Activated CD4-positive, alpha-beta T cell treated with anti-CD3 and anti-CD28 coated beads for 36 hours (primary cell): Measurements from ENCODE around the gene TRIM17. TPM values are rescaled to one million over a fixed set of nuclear protein-coding genes. Genes with fewer than 3 reads are reported as not detected.
"Not testable (repeated sequence)": the region's sequence is repeated elsewhere in the genome, so short reads cannot be mapped to it uniquely, and the experiment has no call there.

Experiments
- ATAC-seq: fragments of 200-7000 bp; cut with Tn5 transposase; one replicate; pipeline ENCODE4 v1.10.0; 2021; ENCODE audit warnings: mild to moderate bottlenecking, moderate library complexity
- CTCF ChIA-PET: fragments of 350-600 bp; sonication (Branson Sonifier 250); formaldehyde crosslinking; loops from one replicate; lab custom pipeline; 2021; ENCODE audit warnings: antibody characterized with exemption; lab: Charles Lee
- POLR2A ChIA-PET: fragments of 350-600 bp; sonication (Branson Sonifier 250); formaldehyde crosslinking; loops from one replicate; lab custom pipeline; 2021; ENCODE audit warnings: antibody characterized with exemption, inconsistent platforms; lab: Charles Lee
- DNase-seq: peaks from one replicate; pipeline ENCODE4 v3.0.0-alpha.2; 2020
- H3K27ac Mint-ChIP-seq: one replicate; pipeline ENCODE4 v1.8.0; 2021; ENCODE audit warnings: mixed read lengths
- H3K27me3 Mint-ChIP-seq: one replicate; pipeline ENCODE4 v1.8.0; 2021; ENCODE audit warnings: mixed read lengths
- H3K36me3 Mint-ChIP-seq: one replicate; pipeline ENCODE4 v1.8.0; 2021; ENCODE audit warnings: low read depth, mixed read lengths
- H3K4me1 Mint-ChIP-seq: one replicate; pipeline ENCODE4 v1.8.0; 2021; ENCODE audit warnings: mixed read lengths
- H3K4me3 Mint-ChIP-seq: one replicate; pipeline ENCODE4 v1.8.0; 2021; ENCODE audit warnings: mild to moderate bottlenecking, moderate library complexity, mixed read lengths
- H3K9me3 Mint-ChIP-seq: one replicate; pipeline ENCODE4 v1.8.0; 2021; ENCODE audit warnings: low read depth, mixed read lengths
- intact Hi-C, 2 experiments: fragments of 100-400 bp; cut with DNase I in 1 of 2; cut with micrococcal nuclease in 1 of 2; formaldehyde crosslinking; loops; one replicate each; pipeline versions ENCODE4 v1.14.2 to v1.15.1; 2022 to 2024; cut with DNase I, micrococcal nuclease
- total RNA-seq, 2 experiments: library from RNA; stranded (reverse); gene quantifications; one replicate each; pipeline ENCODE4 v1.2.3, GENCODE V29; 2021

The TRIM17 gene
- total RNA-seq, 2 experiments from 2014 or later = 1.2 to 1.3 TPM

GRCh38 chr1:228433337-228434053, 16.8 kb upstream of the TRIM17 start:
- H3K27ac Mint-ChIP-seq, H3K4me1 Mint-ChIP-seq, intact Hi-C loops, H3K4me3 Mint-ChIP-seq, H3K9me3 Mint-ChIP-seq, DNase-seq, H3K36me3 Mint-ChIP-seq, ATAC-seq, POLR2A ChIA-PET: not testable (repeated sequence)
- peaks cover 12% of the 10 kb centered on the region for H3K27me3 Mint-ChIP-seq
- CTCF ChIA-PET = interaction anchor here (1.3 kb wide), 1 partner anchor 10 kb away, joined by 3 read pairs; no protein-coding TSS in a partner anchor

GRCh38 chr1:228430243-228430642, 13.6 kb upstream of the TRIM17 start:
- H3K4me3 Mint-ChIP-seq = no peak overlapping the region
- no peaks in the 10 kb centered on the region for H3K9me3 Mint-ChIP-seq
- H3K36me3 Mint-ChIP-seq = no peaks in the 10 kb centered on the region
- H3K27me3 Mint-ChIP-seq = peaks cover 13% of the 10 kb centered on the region
- intact Hi-C loops = no loop called here
- ChIA-PET CTCF (no interaction called here), POLR2A (no interaction called here)
- H3K4me1 Mint-ChIP-seq = no peaks in the 10 kb centered on the region
- ATAC-seq = no peak
- no peak overlapping the region for H3K27ac Mint-ChIP-seq
- no peak for DNase-seq

GRCh38 chr1:228429698-228430097, 13.0 kb upstream of the TRIM17 start:
- no peak overlapping the region for H3K4me3 Mint-ChIP-seq
- intact Hi-C loops = no loop called here
- no peaks in the 10 kb centered on the region for H3K9me3 Mint-ChIP-seq
- no peak overlapping the region for H3K27ac Mint-ChIP-seq
- H3K36me3 Mint-ChIP-seq = no peaks in the 10 kb centered on the region
- H3K27me3 Mint-ChIP-seq = peaks cover 13% of the 10 kb centered on the region
- no peak for DNase-seq
- ChIA-PET POLR2A (no interaction called here), CTCF (interaction anchor here (0.6 kb wide), 1 partner anchor 17 kb away, joined by 3 read pairs; no protein-coding TSS in a partner anchor)
- ATAC-seq = no peak
- H3K4me1 Mint-ChIP-seq = no peaks in the 10 kb centered on the region

- no peak for ATAC-seq
- POLR2A ChIA-PET = no interaction called here
- no peak overlapping the region for H3K4me3 Mint-ChIP-seq
- H3K4me1 Mint-ChIP-seq = no peaks in the 10 kb centered on the region
- no peak overlapping the region for H3K27ac Mint-ChIP-seq
- H3K36me3 Mint-ChIP-seq = no peaks in the 10 kb centered on the region
- CTCF ChIA-PET = interaction anchor here (0.6 kb wide), 1 partner anchor 16 kb away, joined by 3 read pairs; no protein-coding TSS in a partner anchor
- intact Hi-C loops = no loop called here
- no peaks in the 10 kb centered on the region for H3K9me3 Mint-ChIP-seq
- H3K27me3 Mint-ChIP-seq = peaks cover 13% of the 10 kb centered on the region
- DNase-seq = no peak
Measured at GRCh38 chr1:228429007-228429406, 12.3 kb upstream of the TRIM17 start.

- Mint-ChIP-seq H3K4me3 (no peak overlapping the region), H3K36me3 (no peaks in the 10 kb centered on the region), H3K4me1 (no peaks in the 10 kb centered on the region), H3K27ac (no peak overlapping the region), H3K27me3 (peaks cover 10% of the 10 kb centered on the region), H3K9me3 (no peaks in the 10 kb centered on the region)
- ChIA-PET POLR2A (no interaction called here), CTCF (no interaction called here)
- intact Hi-C loops = no loop called here
- DNase-seq = no peak
- no peak for ATAC-seq
Measured at GRCh38 chr1:228428412-228428811, 11.8 kb upstream of the TRIM17 start.

- ChIA-PET CTCF (no interaction called here), POLR2A (no interaction called here)
- Mint-ChIP-seq H3K27me3 (peaks cover 8% of the 10 kb centered on the region), H3K4me1 (no peaks in the 10 kb centered on the region), H3K36me3 (no peaks in the 10 kb centered on the region), H3K9me3 (no peaks in the 10 kb centered on the region), H3K27ac (no peak overlapping the region), H3K4me3 (no peak overlapping the region)
- ATAC-seq (no peak), DNase-seq (no peak)
- intact Hi-C loops = no loop called here
Measured at GRCh38 chr1:228426518-228427175, 10.0 kb upstream of the TRIM17 start.

- H3K4me3 Mint-ChIP-seq = no peak overlapping the region
- POLR2A ChIA-PET = no interaction called here
- no peaks in the 10 kb centered on the region for H3K9me3 Mint-ChIP-seq
- H3K4me1 Mint-ChIP-seq = no peaks in the 10 kb centered on the region
- H3K27ac Mint-ChIP-seq = no peak overlapping the region
- no peak for ATAC-seq
- no peaks in the 10 kb centered on the region for H3K36me3 Mint-ChIP-seq
- no peak for DNase-seq
- peaks cover 6% of the 10 kb centered on the region for H3K27me3 Mint-ChIP-seq
- CTCF ChIA-PET = interaction anchor here (0.7 to 0.9 kb wide), 2 partner anchors 13 to 15 kb away, joined by 3 read pairs; no protein-coding TSS in a partner anchor
- intact Hi-C loops = no loop called here
Measured at GRCh38 chr1:228424685-228425660, 8.3 kb upstream of the TRIM17 start.

GRCh38 chr1:228423404-228424053, 6.9 kb upstream of the TRIM17 start:
- intact Hi-C loops = no loop called here
- POLR2A ChIA-PET = interaction anchor here (0.6 kb wide), 1 partner anchor 20 kb away, joined by 7 read pairs; no protein-coding TSS in a partner anchor
- peaks cover 5% of the 10 kb centered on the region for H3K27me3 Mint-ChIP-seq
- ATAC-seq (no peak), DNase-seq (no peak)
- no peak overlapping the region for H3K4me3 Mint-ChIP-seq
- no peaks in the 10 kb centered on the region for H3K36me3 Mint-ChIP-seq
- H3K4me1 Mint-ChIP-seq = no peaks in the 10 kb centered on the region
- H3K27ac Mint-ChIP-seq = no peak overlapping the region
- no peaks in the 10 kb centered on the region for H3K9me3 Mint-ChIP-seq
- CTCF ChIA-PET = interaction anchor here (1.3 kb wide), 1 partner anchor 10 kb away, joined by 3 read pairs; no protein-coding TSS in a partner anchor

GRCh38 chr1:228420968-228421826, 4.5 kb upstream of the TRIM17 start:
- intact Hi-C loops = no loop called here
- H3K9me3 Mint-ChIP-seq = no peaks in the 10 kb centered on the region
- H3K4me1 Mint-ChIP-seq = peaks cover 11% of the 10 kb centered on the region
- DNase-seq (no peak), ATAC-seq (no peak)
- ChIA-PET POLR2A (no interaction called here), CTCF (no interaction called here)
- no peaks in the 10 kb centered on the region for H3K36me3 Mint-ChIP-seq
- H3K4me3 Mint-ChIP-seq = no peak overlapping the region
- H3K27me3 Mint-ChIP-seq = peaks cover 3% of the 10 kb centered on the region
- H3K27ac Mint-ChIP-seq = no peak overlapping the region

GRCh38 chr1:228417483-228418203, 982 bp upstream of the TRIM17 start:
- H3K4me1 Mint-ChIP-seq = peaks cover 19% of the 10 kb centered on the region
- no peak overlapping the region for H3K4me3 Mint-ChIP-seq
- no peak overlapping the region for H3K27ac Mint-ChIP-seq
- intact Hi-C loops = no loop called here
- ATAC-seq = no peak
- H3K9me3 Mint-ChIP-seq = no peaks in the 10 kb centered on the region
- no peak for DNase-seq
- peaks cover 9% of the 10 kb centered on the region for H3K27me3 Mint-ChIP-seq
- H3K36me3 Mint-ChIP-seq = no peaks in the 10 kb centered on the region
- POLR2A ChIA-PET = no interaction called here
- CTCF ChIA-PET = interaction anchor here (0.7 kb wide), 1 partner anchor 106 kb away, joined by 3 read pairs; no protein-coding TSS in a partner anchor
